Right forelimb (tissue), 1 donor: ENCODE measurements around the gene SSMEM1.
A peak's percentile ranks its signal among the peaks of the same experiment; 100 is the strongest.
"Not testable (repeated sequence)": the region's sequence is repeated elsewhere in the genome, so short reads cannot be mapped to it uniquely, and the experiment has no call there.

Experiments used
- DNase-seq: peaks from one replicate; pipeline ENCODE4 v3.0.0-alpha.2; 2018

SSMEM1 gene, protein sequence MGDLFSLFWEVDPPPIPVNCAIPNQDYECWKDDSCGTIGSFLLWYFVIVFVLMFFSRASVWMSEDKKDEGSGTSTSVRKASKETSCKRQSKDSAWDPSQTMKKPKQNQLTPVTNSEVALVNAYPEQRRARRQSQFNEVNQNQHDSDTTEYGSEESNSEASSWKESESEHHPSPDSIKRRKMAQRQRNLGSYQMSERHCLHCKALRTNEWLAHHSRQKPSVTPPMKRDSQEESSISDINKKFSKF

GRCh38 chr7:130207642-130208041 is at the start of gene SSMEM1:
Gene SSMEM1 (plus strand): TSS chr7:130207860. CDS start chr7:130207911, 51 bp downstream.
- no peak for DNase-seq

- no peak for DNase-seq
These were observed 47.6 kb upstream of the SSMEM1 start for GRCh38 chr7:130160023-130160422.

DNA sequence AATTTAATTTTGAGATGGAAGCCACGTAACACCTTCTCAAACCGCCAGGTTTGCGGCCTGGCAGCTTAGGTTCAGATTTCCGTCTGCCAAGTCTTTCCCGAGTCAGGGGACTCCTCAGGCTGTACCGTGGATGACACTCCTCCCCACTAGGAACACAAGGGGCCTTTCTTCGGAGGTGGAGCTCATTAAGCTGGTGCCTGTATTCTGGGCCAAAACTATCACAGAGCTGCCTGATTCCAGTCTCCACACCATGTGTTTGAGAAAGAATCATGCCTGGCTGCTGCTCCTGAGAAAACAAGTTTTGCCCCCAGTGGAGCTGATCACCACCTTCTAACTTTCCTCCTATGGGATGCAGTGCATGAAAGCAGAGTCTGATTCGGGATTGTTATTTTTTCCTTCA is 47.2 kb upstream of the SSMEM1 start:
- DNase-seq: no peak

DNA sequence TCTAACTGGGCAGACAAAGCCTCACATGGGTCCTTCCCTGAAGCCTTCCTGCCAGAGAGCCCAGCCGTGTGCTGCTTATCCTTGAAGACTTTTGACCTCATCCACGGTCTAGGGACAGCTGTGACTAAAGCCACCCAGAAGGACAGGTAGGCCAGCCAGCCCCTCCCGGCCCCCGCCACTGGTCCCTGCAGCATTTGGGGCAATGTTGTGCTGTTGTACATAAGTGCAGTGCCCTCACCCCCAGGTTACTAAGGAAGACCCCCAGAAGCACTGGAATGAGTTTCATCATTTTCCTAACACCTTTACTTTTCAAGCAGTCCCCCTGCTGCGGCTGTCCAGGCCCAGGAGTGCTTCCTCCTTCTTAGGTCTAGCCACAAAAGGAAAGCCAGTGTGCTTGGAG is 45.5 kb upstream of the SSMEM1 start:
- no peak for DNase-seq

- no peak for DNase-seq
These were observed 33.3 kb upstream of the SSMEM1 start for GRCh38 chr7:130174237-130174959.

GRCh38 chr7:130178251-130178650 is 29.4 kb upstream of the SSMEM1 start:
- no peak for DNase-seq

DNA sequence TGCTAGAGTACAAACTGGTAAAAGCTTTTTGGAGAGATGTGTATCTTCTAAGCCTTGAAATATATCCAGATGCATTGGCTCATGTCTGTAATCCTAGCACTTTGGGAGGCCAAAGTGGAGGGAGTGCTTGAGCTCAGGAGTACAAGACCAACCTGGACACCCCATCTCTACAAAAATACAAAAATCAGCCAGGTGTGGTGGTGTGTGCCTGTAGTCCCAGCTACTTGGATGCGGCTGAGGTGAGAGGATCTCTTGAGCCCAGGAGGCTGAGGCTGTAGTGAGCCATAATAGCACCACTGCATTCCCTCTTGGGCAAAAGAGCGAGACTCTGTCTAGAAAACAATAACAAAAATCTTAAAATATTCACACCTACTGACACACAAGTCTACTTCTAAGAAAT is 28.0 kb upstream of the SSMEM1 start:
- DNase-seq: no peak

GRCh38 chr7:130180571-130181262 is 26.9 kb upstream of the SSMEM1 start:
- DNase-seq: no peak

- DNase-seq: no peak
These were observed 26.4 kb upstream of the SSMEM1 start for GRCh38 chr7:130181263-130181605.

DNA sequence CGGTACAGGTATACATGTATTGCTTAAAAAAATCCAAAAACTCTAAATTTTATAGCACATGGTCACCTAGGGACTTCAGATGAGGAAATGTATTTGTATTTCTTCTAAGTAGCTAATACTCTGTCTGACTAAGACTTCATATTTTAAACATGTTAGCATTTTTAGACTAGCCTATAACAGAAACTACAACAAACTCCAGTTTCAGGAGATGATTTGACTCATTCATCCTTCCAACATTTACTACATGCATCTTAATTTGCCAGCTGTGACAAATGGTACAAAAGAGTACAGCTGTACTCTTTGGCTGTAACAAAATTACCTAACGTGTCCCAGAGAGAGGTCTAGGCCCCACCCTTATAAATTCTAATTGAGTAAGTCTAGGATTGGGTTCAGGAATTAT is 24.7 kb upstream of the SSMEM1 start:
- DNase-seq: no peak

DNA sequence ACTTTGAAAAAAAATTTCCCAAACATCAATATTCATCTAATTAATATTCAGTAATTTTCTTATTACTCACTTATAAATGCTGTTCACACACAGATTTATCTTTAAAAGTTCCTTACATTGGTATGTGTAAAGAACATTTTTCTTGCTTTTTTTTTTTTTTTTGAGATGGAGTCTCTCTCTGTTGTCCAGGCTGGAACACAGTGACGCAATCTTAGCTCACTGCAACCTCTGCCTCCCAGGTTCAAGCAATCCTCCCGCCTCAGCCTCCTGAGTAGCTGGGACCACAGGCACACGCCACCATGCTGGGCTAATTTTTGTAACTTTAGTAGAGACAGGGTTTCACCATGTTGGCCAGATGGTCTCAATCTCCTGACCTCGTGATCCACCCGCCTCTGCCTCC is 23.3 kb upstream of the SSMEM1 start:
- not testable (repeated sequence) for DNase-seq

- no peak for DNase-seq
These were observed 20.3 kb upstream of the SSMEM1 start for GRCh38 chr7:130187360-130187759.

DNA sequence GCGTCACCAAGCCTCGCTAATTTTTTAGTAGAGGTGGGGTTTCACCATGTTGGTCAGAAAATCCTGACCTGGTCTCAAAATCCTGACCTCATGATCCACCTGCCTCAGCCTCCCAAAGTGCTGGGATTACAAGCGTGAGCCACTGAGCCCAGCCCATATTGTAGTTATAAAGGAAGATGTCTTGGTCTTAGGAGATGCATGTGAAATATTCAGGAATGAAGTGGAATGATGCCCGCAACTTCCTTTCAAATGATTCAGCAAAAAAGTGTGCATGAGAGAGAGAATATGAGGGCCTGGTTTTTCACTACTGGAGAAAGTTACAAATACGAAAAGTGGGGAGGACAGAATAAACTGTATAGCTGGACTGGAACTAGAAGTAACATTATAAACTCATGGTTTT is 18.3 kb upstream of the SSMEM1 start:
- no peak for DNase-seq

GRCh38 chr7:130191791-130192190 is 15.9 kb upstream of the SSMEM1 start:
- DNase-seq: no peak

GRCh38 chr7:130195396-130195795 is 12.3 kb upstream of the SSMEM1 start:
- DNase-seq: no peak

DNA sequence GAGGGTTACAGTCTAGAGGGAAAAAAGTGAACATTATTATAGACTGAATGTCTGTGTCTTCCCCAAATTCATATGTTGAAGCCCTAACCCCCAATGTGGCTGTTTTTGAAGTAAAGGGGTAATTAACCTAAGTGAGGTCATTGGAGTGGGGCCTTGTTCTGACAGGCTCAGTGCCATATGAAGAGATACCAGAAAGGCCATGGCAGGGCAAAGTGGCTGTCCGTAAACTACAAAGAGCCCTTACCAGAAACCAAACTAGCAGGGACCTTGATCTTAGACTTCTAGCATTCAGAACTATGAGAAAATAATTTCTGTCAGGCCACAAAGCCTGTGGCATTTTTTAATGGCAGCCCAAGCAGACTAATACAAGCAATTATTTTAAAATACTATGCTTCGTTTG is 11.2 kb upstream of the SSMEM1 start:
- DNase-seq: no peak

DNA sequence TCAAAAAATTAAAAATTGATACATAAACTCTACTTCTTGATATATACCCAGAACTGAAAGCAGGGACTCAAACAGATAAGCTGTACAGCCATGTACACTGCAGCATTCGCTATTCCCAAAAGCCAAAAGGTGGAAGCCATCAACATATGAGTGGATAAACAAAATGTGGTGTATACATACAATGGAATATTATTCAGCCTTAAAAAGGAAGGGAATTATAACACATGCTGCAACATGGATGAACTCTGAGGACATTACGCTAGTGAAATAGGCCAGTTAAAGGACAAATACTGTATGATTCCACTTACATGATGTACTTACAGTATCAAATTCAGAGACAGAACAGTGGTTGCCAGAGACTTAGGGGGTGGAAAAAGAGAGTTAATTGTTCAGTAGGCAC is 10.6 kb upstream of the SSMEM1 start:
- no peak for DNase-seq

DNA sequence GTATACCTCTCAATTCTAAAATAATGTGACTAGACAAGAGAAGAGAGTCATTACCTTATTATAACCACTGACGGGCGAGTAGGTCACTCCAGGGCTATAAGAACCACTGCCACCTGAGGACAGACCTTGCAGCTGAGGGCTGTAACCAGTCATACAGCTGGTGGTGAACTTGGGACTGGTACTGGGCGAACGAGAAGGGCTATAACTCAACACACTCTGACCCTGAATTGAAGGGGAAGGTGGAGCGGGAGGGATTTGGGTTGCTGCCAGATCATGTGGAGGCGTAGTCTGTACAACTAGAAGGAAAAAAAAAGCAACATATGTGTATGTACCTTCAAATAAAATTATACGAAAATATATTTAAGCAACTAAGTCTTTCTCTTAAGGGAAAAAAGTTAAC is 5.9 kb upstream of the SSMEM1 start:
- DNase-seq: no peak

- peak; percentile 98 for DNase-seq
These were observed 2.3 kb upstream of the SSMEM1 start, which contains the start of gene TMEM209 for GRCh38 chr7:130205084-130205947. Gene TMEM209 (minus strand): TSS chr7:130205406. CDS start chr7:130205375, 31 bp downstream.

DNA sequence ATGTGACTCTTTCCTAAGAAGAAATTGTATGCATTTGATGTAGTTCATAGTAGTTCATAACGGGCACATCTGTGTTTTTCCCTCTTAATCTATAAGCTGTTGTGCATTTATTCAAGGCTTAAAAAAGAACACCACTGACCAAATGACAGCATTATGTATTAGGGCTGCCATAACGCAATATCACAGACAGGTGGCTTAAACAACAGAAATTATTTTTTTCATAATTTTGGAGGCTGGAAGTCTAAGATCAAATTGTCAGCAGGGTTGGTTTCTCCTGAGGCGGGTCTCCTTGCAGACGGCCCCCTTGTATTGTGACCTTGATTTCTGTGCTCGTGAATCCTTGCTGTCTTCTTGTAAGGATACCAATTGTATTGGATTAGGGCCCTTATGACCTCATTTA is 627 bp upstream of the SSMEM1 start:
- no peak for DNase-seq

- no peak for DNase-seq
These were observed 856 bp downstream of the SSMEM1 start for GRCh38 chr7:130208516-130208915.

DNA sequence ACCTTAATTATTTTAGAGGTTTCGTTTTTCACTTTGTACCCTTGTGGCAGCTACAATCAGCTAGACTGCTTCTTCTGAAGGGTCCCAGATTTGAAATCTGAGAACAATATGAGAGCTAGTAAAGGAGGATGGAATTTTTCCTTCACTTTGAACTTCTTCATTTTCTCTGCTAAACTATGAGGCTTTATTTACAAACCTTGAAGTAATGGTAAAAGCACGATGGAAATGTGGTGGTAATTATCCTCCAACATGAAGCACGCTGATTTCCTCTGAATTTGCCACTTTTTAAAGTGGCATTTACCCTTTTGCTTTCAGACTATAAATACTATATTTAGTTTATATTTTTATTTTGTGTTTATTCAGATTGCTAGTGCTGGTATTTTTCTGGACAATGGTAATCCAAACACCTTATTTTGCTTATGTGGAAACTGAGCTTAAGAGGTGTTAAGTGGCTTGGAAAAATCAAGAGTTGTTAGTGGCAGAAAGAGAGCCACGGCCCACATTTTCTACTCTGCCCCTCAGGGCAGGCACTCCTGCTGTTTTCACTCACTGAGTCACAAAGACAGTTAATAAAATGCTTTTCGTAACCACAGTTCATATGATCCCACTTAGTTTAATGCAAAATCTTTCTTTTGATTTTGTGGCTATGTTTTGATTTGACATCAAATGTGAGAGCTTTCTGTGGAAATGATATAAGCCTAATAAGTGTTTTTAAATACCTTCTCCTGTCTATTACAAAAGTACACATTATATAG is 2.7 kb downstream of the SSMEM1 start:
- no peak for DNase-seq
